HEK293 (cell line): ENCODE data around the gene NEURL4.

Experiments used
- BCL11B ChIP-seq: fragments of 450-650 bp; formaldehyde crosslinking; IDR thresholded peaks from 2 replicates; pipeline ENCODE4 v1.5.1; 2016; ENCODE audit warnings: low read depth, missing biosample characterization, missing genetic modification characterization
- EGR2 ChIP-seq: fragments of 450-650 bp; formaldehyde crosslinking; IDR thresholded peaks from 2 replicates; pipeline ENCODE4 v1.5.1; 2016; ENCODE audit warnings: low read depth, missing biosample characterization, missing genetic modification characterization
- GLIS1 ChIP-seq: fragments of 450-650 bp; formaldehyde crosslinking; IDR thresholded peaks from 2 replicates; pipeline ENCODE4 v1.5.1; 2016; ENCODE audit warnings: missing biosample characterization, missing genetic modification characterization
- HOXD13 ChIP-seq: sonication (generic); formaldehyde crosslinking; IDR thresholded peaks from 2 replicates; pipeline ENCODE4 v1.8.0; 2022; ENCODE audit warnings: missing genetic modification reagents, borderline replicate concordance
- IKZF3 ChIP-seq: fragments of 450-650 bp; IDR thresholded peaks from 2 replicates; pipeline ENCODE4 v1.5.0; 2018; ENCODE audit warnings: missing biosample characterization, mild to moderate bottlenecking, missing genetic modification characterization, moderate library complexity
- KLF1 ChIP-seq: fragments of 450-650 bp; formaldehyde crosslinking; IDR thresholded peaks from 2 replicates; pipeline ENCODE4 v1.5.1; 2016; ENCODE audit warnings: missing biosample characterization, missing genetic modification characterization
- KLF8 ChIP-seq: fragments of 450-650 bp; formaldehyde crosslinking; IDR thresholded peaks from 2 replicates; pipeline ENCODE4 v1.5.1; 2016; ENCODE audit warnings: missing biosample characterization, missing genetic modification characterization
- PBX3 ChIP-seq: sonication (generic); formaldehyde crosslinking; IDR thresholded peaks from 2 replicates; pipeline ENCODE4 v1.8.1; 2022; ENCODE audit warnings: mild to moderate bottlenecking, moderate library complexity, missing genetic modification reagents
- PRDM1 ChIP-seq: fragments of 450-650 bp; formaldehyde crosslinking; IDR thresholded peaks from 2 replicates; pipeline ENCODE4; 2016; ENCODE audit warnings: missing biosample characterization, missing genetic modification characterization
- SALL2 ChIP-seq: fragments of 450-650 bp; formaldehyde crosslinking; IDR thresholded peaks from 2 replicates; pipeline ENCODE4 v1.5.0; 2017; ENCODE audit warnings: missing biosample characterization, mild to moderate bottlenecking, missing genetic modification characterization, borderline replicate concordance
- SP7 ChIP-seq: fragments of 450-650 bp; formaldehyde crosslinking; IDR thresholded peaks from 2 replicates; pipeline ENCODE4 v1.5.1; 2016; ENCODE audit warnings: missing biosample characterization, missing genetic modification characterization
- ZBTB17 ChIP-seq: fragments of 450-650 bp; formaldehyde crosslinking; IDR thresholded peaks from 2 replicates; pipeline ENCODE4 v1.5.1; 2016; ENCODE audit warnings: missing biosample characterization, missing genetic modification characterization
- ZBTB44 ChIP-seq: fragments of 450-650 bp; IDR thresholded peaks from 2 replicates; pipeline ENCODE4 v1.5.1; 2018; ENCODE audit warnings: missing biosample characterization, mild to moderate bottlenecking, missing genetic modification characterization
- ZBTB7A ChIP-seq: fragments of 450-650 bp; formaldehyde crosslinking; IDR thresholded peaks from 2 replicates; pipeline ENCODE4 v1.5.1; 2016; ENCODE audit warnings: low read depth, missing biosample characterization, missing genetic modification characterization
- ZFP69B ChIP-seq: fragments of 450-650 bp; formaldehyde crosslinking; IDR thresholded peaks from 2 replicates; pipeline ENCODE4 v1.5.1; 2016; ENCODE audit warnings: missing biosample characterization, missing genetic modification characterization
- ZNF10 ChIP-seq: fragments of 450-650 bp; formaldehyde crosslinking; IDR thresholded peaks from 2 replicates; pipeline ENCODE4 v1.5.1; 2017; ENCODE audit warnings: missing biosample characterization, missing genetic modification characterization
- ZNF266 ChIP-seq: fragments of 450-650 bp; formaldehyde crosslinking; IDR thresholded peaks from 2 replicates; pipeline ENCODE4 v1.5.1; 2016; ENCODE audit warnings: missing biosample characterization, missing genetic modification characterization, low read depth
- ZNF274 ChIP-seq, 2 experiments: fragments of 200-500 bp in 1 of 2; fragments of 450-650 bp in 1 of 2; sonication (Bioruptor generic) in 1 of 2; formaldehyde crosslinking in 1 of 2; IDR thresholded peaks; 2 replicates each; pipeline versions ENCODE4 v1.5.1 to v1.6.1; 2014 to 2016; ENCODE audit warnings: borderline replicate concordance in 1 of 2, inconsistent platforms in 1 of 2, low read length in 1 of 2, missing biosample characterization in 1 of 2, missing genetic modification characterization in 1 of 2
- ZNF335 ChIP-seq: fragments of 450-650 bp; formaldehyde crosslinking; conservative IDR thresholded peaks from 2 replicates; pipeline ENCODE4 v1.5.1; 2016; ENCODE audit warnings: missing biosample characterization, missing genetic modification characterization
- ZNF350 ChIP-seq: fragments of 450-650 bp; formaldehyde crosslinking; IDR thresholded peaks from 2 replicates; pipeline ENCODE4 v1.5.0; 2017; ENCODE audit warnings: missing biosample characterization, mild to moderate bottlenecking, missing genetic modification characterization
- ZNF426 ChIP-seq: fragments of 450-650 bp; formaldehyde crosslinking; IDR thresholded peaks from 2 replicates; pipeline ENCODE4 v1.5.1; 2017; ENCODE audit warnings: missing biosample characterization, missing genetic modification characterization, mild to moderate bottlenecking, inconsistent platforms, moderate library complexity
- ZNF449 ChIP-seq: fragments of 450-650 bp; formaldehyde crosslinking; IDR thresholded peaks from 2 replicates; pipeline ENCODE4 v1.5.1; 2017; ENCODE audit warnings: missing biosample characterization, mild to moderate bottlenecking, missing genetic modification characterization, moderate library complexity
- ZNF544 ChIP-seq: fragments of 450-650 bp; formaldehyde crosslinking; IDR thresholded peaks from 2 replicates; pipeline ENCODE4 v1.5.0; 2017; ENCODE audit warnings: missing biosample characterization, missing genetic modification characterization
- ZNF610 ChIP-seq: fragments of 450-650 bp; formaldehyde crosslinking; IDR thresholded peaks from 2 replicates; pipeline ENCODE4 v1.5.1; 2016; ENCODE audit warnings: missing biosample characterization, missing genetic modification characterization, borderline replicate concordance
- ZNF664 ChIP-seq: fragments of 450-650 bp; formaldehyde crosslinking; IDR thresholded peaks from 2 replicates; pipeline ENCODE4 v1.5.1; 2016; ENCODE audit warnings: missing biosample characterization, missing genetic modification characterization
- ZNF677 ChIP-seq: fragments of 450-650 bp; IDR thresholded peaks from 2 replicates; pipeline ENCODE4 v1.5.0; 2018; ENCODE audit warnings: missing biosample characterization, mild to moderate bottlenecking, missing genetic modification characterization, moderate library complexity
- ZNF777 ChIP-seq: fragments of 450-650 bp; formaldehyde crosslinking; IDR thresholded peaks from 2 replicates; pipeline ENCODE4 v1.5.1; 2017; ENCODE audit warnings: missing biosample characterization, missing genetic modification characterization, borderline replicate concordance
- ZNF830 ChIP-seq: fragments of 450-650 bp; IDR thresholded peaks from 2 replicates; pipeline ENCODE4 v1.5.0; 2018; ENCODE audit warnings: missing biosample characterization, missing genetic modification characterization, low read depth, mild to moderate bottlenecking, moderate library complexity
- ZXDB ChIP-seq: fragments of 450-650 bp; formaldehyde crosslinking; IDR thresholded peaks from 2 replicates; pipeline ENCODE4 v1.5.1; 2016; ENCODE audit warnings: missing biosample characterization, missing genetic modification characterization
- TF ChIP-seq, protein P1 (sequence below): fragments of 450-650 bp; formaldehyde crosslinking; IDR thresholded peaks from 2 replicates; pipeline ENCODE4 v1.5.1; 2016; ENCODE audit warnings: missing biosample characterization, missing genetic modification characterization
- TF ChIP-seq, protein P2 (sequence below): fragments of 450-650 bp; formaldehyde crosslinking; conservative IDR thresholded peaks from 2 replicates; pipeline ENCODE4 v1.5.1; 2016; ENCODE audit warnings: low read depth, missing biosample characterization, missing genetic modification characterization

NEURL4 gene

GRCh38 chr17:7329374-7329996 is 350 bp upstream of the NEURL4 start (continued):
- TF ChIP-seq, protein P1, sequence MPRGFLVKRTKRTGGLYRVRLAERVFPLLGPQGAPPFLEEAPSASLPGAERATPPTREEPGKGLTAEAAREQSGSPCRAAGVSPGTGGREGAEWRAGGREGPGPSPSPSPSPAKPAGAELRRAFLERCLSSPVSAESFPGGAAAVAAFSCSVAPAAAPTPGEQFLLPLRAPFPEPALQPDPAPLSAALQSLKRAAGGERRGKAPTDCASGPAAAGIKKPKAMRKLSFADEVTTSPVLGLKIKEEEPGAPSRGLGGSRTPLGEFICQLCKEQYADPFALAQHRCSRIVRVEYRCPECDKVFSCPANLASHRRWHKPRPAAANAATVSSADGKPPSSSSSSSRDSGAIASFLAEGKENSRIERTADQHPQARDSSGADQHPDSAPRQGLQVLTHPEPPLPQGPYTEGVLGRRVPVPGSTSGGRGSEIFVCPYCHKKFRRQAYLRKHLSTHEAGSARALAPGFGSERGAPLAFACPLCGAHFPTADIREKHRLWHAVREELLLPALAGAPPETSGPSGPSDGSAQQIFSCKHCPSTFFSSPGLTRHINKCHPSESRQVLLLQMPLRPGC, result no peak
- TF ChIP-seq ZFP69B (tag by site-specific recombination) (0 out of 2 replicates have a peak, but pooled peaks have one; percentile 26), ZXDB (peak; percentile 78), ZNF266 (tag by site-specific recombination) (0 out of 2 replicates have a peak, but pooled peaks have one; percentile 9), ZBTB17 (peak; percentile 83), GLIS1 (tag by site-specific recombination) (peak; percentile 72), BCL11B (tag by site-specific recombination) (no peak), ZNF610 (peak; percentile 99), EGR2 (tag by site-specific recombination) (0 out of 2 replicates have a peak, but pooled peaks have one; percentile 28), KLF8 (tag by site-specific recombination) (peak; percentile 91), ZNF10 (no peak; the same call in 1 of the 2 replicates), ZNF350 (tag by site-specific recombination) (no peak), ZNF274 (IDR thresholded peaks at IDR 0.05; ENCODE audit: low read length) (no peak), ZNF274 (tag by site-specific recombination; IDR thresholded peaks at IDR 0.05; ENCODE audit: borderline replicate concordance) (no peak), IKZF3 (tag by site-specific recombination) (no peak), ZBTB44 (no peak), ZNF664 (tag by site-specific recombination) (no peak), ZBTB7A (tag by site-specific recombination) (peak; percentile 86), ZNF677 (no peak), PRDM1 (tag by site-specific recombination) (0 out of 2 replicates have a peak, but pooled peaks have one; percentile 27), ZNF777 (no peak), ZNF544 (tag by site-specific recombination) (no peak), ZNF335 (tag by site-specific recombination) (peak; percentile 82), PBX3 (CRISPR knock-in tag) (peak; percentile 71), SALL2 (tag by site-specific recombination) (no peak), HOXD13 (CRISPR knock-in tag) (peak; percentile 45; the same call in 1 of the 2 replicates), SP7 (tag by site-specific recombination) (peak; percentile 49; the same call in 1 of the 2 replicates), ZNF449 (peak; percentile 25; the same call in 1 of the 2 replicates), ZNF426 (tag by site-specific recombination) (no peak), KLF1 (peak; percentile 85), ZNF830 (tag by site-specific recombination) (no peak)
- TF ChIP-seq, protein P2, sequence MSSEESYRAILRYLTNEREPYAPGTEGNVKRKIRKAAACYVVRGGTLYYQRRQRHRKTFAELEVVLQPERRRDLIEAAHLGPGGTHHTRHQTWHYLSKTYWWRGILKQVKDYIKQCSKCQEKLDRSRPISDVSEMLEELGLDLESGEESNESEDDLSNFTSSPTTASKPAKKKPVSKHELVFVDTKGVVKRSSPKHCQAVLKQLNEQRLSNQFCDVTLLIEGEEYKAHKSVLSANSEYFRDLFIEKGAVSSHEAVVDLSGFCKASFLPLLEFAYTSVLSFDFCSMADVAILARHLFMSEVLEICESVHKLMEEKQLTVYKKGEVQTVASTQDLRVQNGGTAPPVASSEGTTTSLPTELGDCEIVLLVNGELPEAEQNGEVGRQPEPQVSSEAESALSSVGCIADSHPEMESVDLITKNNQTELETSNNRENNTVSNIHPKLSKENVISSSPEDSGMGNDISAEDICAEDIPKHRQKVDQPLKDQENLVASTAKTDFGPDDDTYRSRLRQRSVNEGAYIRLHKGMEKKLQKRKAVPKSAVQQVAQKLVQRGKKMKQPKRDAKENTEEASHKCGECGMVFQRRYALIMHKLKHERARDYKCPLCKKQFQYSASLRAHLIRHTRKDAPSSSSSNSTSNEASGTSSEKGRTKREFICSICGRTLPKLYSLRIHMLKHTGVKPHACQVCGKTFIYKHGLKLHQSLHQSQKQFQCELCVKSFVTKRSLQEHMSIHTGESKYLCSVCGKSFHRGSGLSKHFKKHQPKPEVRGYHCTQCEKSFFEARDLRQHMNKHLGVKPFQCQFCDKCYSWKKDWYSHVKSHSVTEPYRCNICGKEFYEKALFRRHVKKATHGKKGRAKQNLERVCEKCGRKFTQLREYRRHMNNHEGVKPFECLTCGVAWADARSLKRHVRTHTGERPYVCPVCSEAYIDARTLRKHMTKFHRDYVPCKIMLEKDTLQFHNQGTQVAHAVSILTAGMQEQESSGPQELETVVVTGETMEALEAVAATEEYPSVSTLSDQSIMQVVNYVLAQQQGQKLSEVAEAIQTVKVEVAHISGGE (tag by site-specific recombination), result no peak; the same call in 1 of the 2 replicates
